Epithelial cell of prostate (primary cell): Measurements from ENCODE around the gene PTGES3L.
"Not testable (repeated sequence)": the region's sequence is repeated elsewhere in the genome, so short reads cannot be mapped to it uniquely, and the experiment has no call there.

ENCODE experiments used
- DNase-seq: peaks from one replicate; pipeline ENCODE4 v3.0.0-alpha.2; 2011; ENCODE audit warnings: low read depth, low spot score
- H3K27ac ChIP-seq: fragments of 450-650 bp; 2 replicates; pipeline ENCODE4 v1.5.1; 2017; ENCODE audit warnings: mild to moderate bottlenecking

PTGES3L gene

GRCh38 chr17:42923472-42923871, 56.4 kb downstream of the PTGES3L start:
- not testable (repeated sequence) for DNase-seq

GRCh38 chr17:42922294-42922693, 57.6 kb downstream of the PTGES3L start:
- H3K27ac ChIP-seq = no peak overlapping the region
- DNase-seq = no peak

More at GRCh38 chr17:42923472-42923871, 56.4 kb downstream of the PTGES3L start:
- H3K27ac ChIP-seq = not testable (repeated sequence)

GRCh38 chr17:42920922-42921321, 59.0 kb downstream of the PTGES3L start:
- DNase-seq = no peak
- no peak overlapping the region for H3K27ac ChIP-seq

- no peak overlapping the region for H3K27ac ChIP-seq
- no peak for DNase-seq
Measured at GRCh38 chr17:42920106-42920900, 59.6 kb downstream of the PTGES3L start.

- DNase-seq, H3K27ac ChIP-seq: not testable (repeated sequence)
Measured at GRCh38 chr17:42919522-42920077, 60.3 kb downstream of the PTGES3L start.

- DNase-seq = no peak
- no peak overlapping the region for H3K27ac ChIP-seq
Measured at GRCh38 chr17:42918902-42919521, 60.9 kb downstream of the PTGES3L start.
